CD4-positive, alpha-beta T cell (primary cell): ENCODE results near the gene CUL9. TPM values are rescaled to one million over a fixed set of nuclear protein-coding genes. Genes with fewer than 3 reads are reported as not detected.

Experiments used
- ATAC-seq: fragments of 200-7000 bp; cut with Tn5 transposase; one replicate; pipeline ENCODE4 v1.10.0; 2022; ENCODE audit warnings: mild to moderate bottlenecking; ENCODE audit not compliant: poor library complexity
- CTCF ChIA-PET: fragments of 350-600 bp; sonication (Branson Sonifier 250); formaldehyde crosslinking; loops from one replicate; lab custom pipeline; 2021; ENCODE audit warnings: antibody characterized with exemption, inconsistent platforms; lab: Charles Lee
- POLR2A ChIA-PET: fragments of 350-600 bp; sonication (Branson Sonifier 250); formaldehyde crosslinking; loops from one replicate; lab custom pipeline; 2021; ENCODE audit warnings: antibody characterized with exemption, inconsistent platforms; lab: Charles Lee
- DNase-seq, 14 experiments: peaks; one replicate each; pipeline ENCODE4 v3.0.0-alpha.2; 2013 to 2020; ENCODE audit warnings: mixed read lengths in 2 of 14
- H3K27ac ChIP-seq, 2 donors: one replicate each; pipeline versions ENCODE4 v1.5.1 to v1.7.0; 2013; ENCODE audit warnings: low read length in 2 of 2, low read depth in 1 of 2, mild to moderate bottlenecking in 1 of 2
- H3K27me3 ChIP-seq, 2 experiments: 1 replicate in 1 of 2; 2 replicates in 1 of 2; pipeline versions ENCODE4 v1.6.1 to v1.7.0; 2013; ENCODE audit warnings: low read length in 2 of 2, control low read depth in 1 of 2, mild to moderate bottlenecking in 1 of 2, moderate library complexity in 1 of 2; ENCODE audit not compliant: insufficient read depth in 2 of 2, control insufficient read depth in 1 of 2
- H3K36me3 ChIP-seq: one replicate; pipeline ENCODE4 v1.6.1; 2013; ENCODE audit warnings: low read length, control low read depth; ENCODE audit not compliant: insufficient read depth
- H3K4me1 ChIP-seq: one replicate; pipeline ENCODE4 v1.6.1; 2013; ENCODE audit warnings: low read length, control low read depth; ENCODE audit not compliant: insufficient read depth
- H3K4me3 ChIP-seq: one replicate; pipeline ENCODE4 v1.5.1; 2013; ENCODE audit warnings: mild to moderate bottlenecking, low read length, moderate library complexity
- H3K9me3 ChIP-seq, 2 experiments: 1 replicate in 1 of 2; 2 replicates in 1 of 2; pipeline versions ENCODE4 v1.6.1 to v1.7.0; 2013; ENCODE audit warnings: low read length in 2 of 2, mild to moderate bottlenecking in 2 of 2, control low read depth in 1 of 2, moderate library complexity in 1 of 2; ENCODE audit not compliant: control insufficient read depth in 1 of 2, insufficient read depth in 1 of 2
- H3K27ac Mint-ChIP-seq: one replicate; pipeline ENCODE4 v1.8.0; 2020; ENCODE audit warnings: mixed read lengths
- H3K27me3 Mint-ChIP-seq: one replicate; pipeline ENCODE4 v1.8.0; 2021; ENCODE audit warnings: mixed read lengths
- H3K36me3 Mint-ChIP-seq: one replicate; pipeline ENCODE4 v1.8.0; 2021; ENCODE audit warnings: low read depth, mixed read lengths
- H3K4me1 Mint-ChIP-seq: one replicate; pipeline ENCODE4 v1.8.0; 2021; ENCODE audit warnings: low read depth, mixed read lengths
- H3K4me3 Mint-ChIP-seq: one replicate; pipeline ENCODE4 v1.8.0; 2020; ENCODE audit warnings: mild to moderate bottlenecking, mixed read lengths
- H3K9me3 Mint-ChIP-seq: one replicate; pipeline ENCODE4 v1.8.0; 2020; ENCODE audit warnings: mixed read lengths
- CTCF ChIP-seq: fragments of 200-600 bp; IDR thresholded peaks from one replicate; pipeline ENCODE4 v1.8.0; 2022; ENCODE audit warnings: antibody characterized with exemption, mild to moderate bottlenecking
- intact Hi-C, 2 experiments: fragments of 100-400 bp; cut with DNase I in 1 of 2; cut with micrococcal nuclease in 1 of 2; formaldehyde crosslinking; loops; one replicate each; pipeline versions ENCODE4 v1.15.1 to v1.9.0; 2023 to 2025; cut with DNase I, micrococcal nuclease
- total RNA-seq, 174 experiments: library from RNA in 2 of 174; stranded (reverse) in 2 of 174; gene quantifications; one replicate each; pipeline ENCODE4 v1.2.3 and lab custom pipeline; 2021 to 2026

The CUL9 gene
- total RNA-seq, 2 experiments from 2014 or later, result 75.5 to 79.2 TPM

DNA sequence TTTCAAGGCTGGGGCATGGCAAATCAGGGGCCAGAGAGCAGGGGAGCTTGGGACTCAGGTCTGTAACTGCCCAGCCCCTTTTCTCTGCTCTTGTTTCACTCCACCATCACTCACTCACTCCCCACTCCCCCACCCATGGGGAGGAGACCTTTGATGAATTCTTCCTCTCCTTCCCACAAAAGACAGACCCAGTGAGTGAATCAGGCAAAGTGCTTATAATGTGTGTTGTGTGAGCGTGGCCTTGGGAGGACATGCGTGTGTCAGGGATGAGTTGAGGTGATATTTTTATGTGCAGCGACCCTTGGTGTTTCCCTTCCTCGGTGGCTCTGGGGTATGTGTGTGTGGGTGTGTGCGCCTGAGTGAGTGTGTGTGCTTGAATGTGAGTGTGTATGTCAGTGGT, 1.0 kb upstream of the CUL9 start:
- peaks cover 55% of the 10 kb centered on the region for H3K36me3 Mint-ChIP-seq
- peaks cover 39% of the 10 kb centered on the region for H3K36me3 ChIP-seq
- no peaks in the 10 kb centered on the region for H3K27me3 Mint-ChIP-seq
- no peaks in the 10 kb centered on the region for H3K27me3 ChIP-seq
- peaks cover 49% of the 10 kb centered on the region for H3K4me1 Mint-ChIP-seq
- ATAC-seq, result no peak
- no peaks in the 10 kb centered on the region for H3K9me3 Mint-ChIP-seq
- CTCF ChIA-PET, result interaction anchor here (1.5 kb wide), 1 partner anchor 10 kb away, joined by 5 read pairs; the partner anchor contains the start of gene SRF
- POLR2A ChIA-PET, result interaction anchor here (1.9 kb wide), 1 partner anchor 9 kb away, joined by 20 read pairs; the partner anchor contains the start of gene SRF
- H3K27ac Mint-ChIP-seq, result peak overlapping the region; percentile 75
- H3K4me3 ChIP-seq, result no peak overlapping the region
- no peak for TF ChIP-seq CTCF
- intact Hi-C loops, result loop anchor here in 1 of 2 experiments (5.0 kb wide), 1 partner anchor 296 kb away; the partner anchor contains the start of gene TJAP1
- peak overlapping the region; percentile 92 for H3K4me3 Mint-ChIP-seq
- no peaks in the 10 kb centered on the region for H3K9me3 ChIP-seq
- peak overlapping the region; percentile 49 to 64 for H3K27ac ChIP-seq
- peaks cover 48% of the 10 kb centered on the region for H3K4me1 ChIP-seq
- DNase-seq, result no peak

GRCh38 chr6:43181621-43181941, 415 bp upstream of the CUL9 start:
- H3K27me3 Mint-ChIP-seq, result no peaks in the 10 kb centered on the region
- peak overlapping the region; percentile 75 for H3K27ac Mint-ChIP-seq
- Histone ChIP-seq H3K36me3 (peaks cover 39% of the 10 kb centered on the region), H3K27me3 (no peaks in the 10 kb centered on the region), H3K4me1 (peaks cover 48% of the 10 kb centered on the region), H3K9me3 (no peaks in the 10 kb centered on the region), H3K4me3 (peak overlapping the region; percentile 86), H3K27ac (peak overlapping the region; percentile 64 to 68)
- POLR2A ChIA-PET, result interaction anchor here (0.8 to 1.9 kb wide), 9 partner anchors 9 to 291 kb away, joined by 3 to 20 read pairs (median 6); partner anchors contain the start of genes CNPY3, CUL7, DNPH1 and KLHDC3
- H3K9me3 Mint-ChIP-seq, result no peaks in the 10 kb centered on the region
- H3K4me1 Mint-ChIP-seq, result peaks cover 55% of the 10 kb centered on the region
- ATAC-seq (no peak), DNase-seq (no peak)
- peak overlapping the region; percentile 92 for H3K4me3 Mint-ChIP-seq
- intact Hi-C loops, result loop anchor here in 1 of 2 experiments (5.0 kb wide), 1 partner anchor 296 kb away; the partner anchor contains the start of gene TJAP1
- TF ChIP-seq CTCF, result no peak
- peaks cover 55% of the 10 kb centered on the region for H3K36me3 Mint-ChIP-seq
- CTCF ChIA-PET, result interaction anchor here (0.6 to 1.9 kb wide), 2 partner anchors 48 to 217 kb away, joined by 3 to 11 read pairs; partner anchors contain the start of gene DNPH1

DNA sequence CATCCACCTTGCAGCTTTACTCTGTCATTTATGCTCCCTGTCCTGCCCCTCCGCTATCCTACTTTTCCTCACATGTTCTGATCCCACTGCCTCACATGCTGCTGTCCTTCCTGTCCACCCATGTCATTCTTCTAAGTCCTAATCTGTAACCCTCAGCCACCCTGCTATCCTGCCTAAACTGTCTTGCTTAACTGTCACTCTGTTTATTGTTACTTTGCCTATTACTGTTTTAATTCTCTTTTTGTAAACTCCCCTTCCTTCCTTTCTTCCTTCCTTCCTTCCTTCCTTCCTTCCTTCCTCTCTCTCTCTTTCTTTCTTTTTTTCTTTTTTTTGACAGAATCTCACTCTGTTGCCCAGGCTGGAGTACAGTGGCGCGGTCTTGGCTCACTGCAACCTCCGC, 1.4 kb downstream of the CUL9 start:
- H3K4me3 ChIP-seq, result no peak overlapping the region
- DNase-seq, result no peak
- Mint-ChIP-seq H3K4me3 (peak overlapping the region; percentile 92), H3K9me3 (no peaks in the 10 kb centered on the region), H3K36me3 (peaks cover 56% of the 10 kb centered on the region), H3K4me1 (peaks cover 58% of the 10 kb centered on the region), H3K27ac (peak overlapping the region; percentile 75), H3K27me3 (no peaks in the 10 kb centered on the region)
- peaks cover 53% of the 10 kb centered on the region for H3K4me1 ChIP-seq
- CTCF ChIA-PET, result interaction anchor here (1.0 to 1.9 kb wide), 2 partner anchors 9 to 46 kb away, joined by 3 to 11 read pairs; partner anchors contain the start of gene DNPH1
- TF ChIP-seq CTCF, result no peak
- intact Hi-C loops, result loop anchor here in 1 of 2 experiments (5.0 kb wide), 1 partner anchor 294 kb away; the partner anchor contains the start of gene TJAP1
- H3K27me3 ChIP-seq, result no peaks in the 10 kb centered on the region
- no peaks in the 10 kb centered on the region for H3K9me3 ChIP-seq
- POLR2A ChIA-PET, result interaction anchor here (1.2 to 3.0 kb wide), 2 partner anchors 9 to 12 kb away, joined by 4 to 12 read pairs; no protein-coding TSS in a partner anchor
- no peak overlapping the region for H3K27ac ChIP-seq
- peaks cover 46% of the 10 kb centered on the region for H3K36me3 ChIP-seq
- no peak for ATAC-seq
